ENCODE results near the gene KAZN. TPM values are rescaled to one million over a fixed set of nuclear protein-coding genes. Genes with fewer than 3 reads are reported as not detected.

The KAZN gene
- total RNA-seq, 4 donors from 2014 or later = 0.77 to 12.3 (median 4.9) TPM

DNA sequence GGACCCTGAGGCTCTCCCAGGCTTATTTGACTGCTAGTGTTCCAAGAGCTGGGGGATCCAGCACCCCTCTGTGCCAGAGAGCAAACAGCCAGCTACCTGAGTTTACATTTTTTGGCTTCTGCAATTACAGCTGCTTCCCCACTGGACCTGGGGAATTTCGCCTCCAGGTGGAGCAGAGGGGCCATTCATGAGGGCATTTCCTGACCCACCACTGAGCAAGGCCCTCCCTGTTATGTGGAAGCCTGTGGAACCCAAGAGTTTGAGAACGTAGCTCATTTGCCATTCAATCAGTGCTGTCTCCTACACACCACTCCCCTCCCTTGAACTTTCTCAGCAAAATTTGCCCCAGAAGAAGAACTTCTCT, 512.4 kb downstream of the KAZN start:
- Histone ChIP-seq H3K4me3 (no peak overlapping the region), H3K4me1 (no peaks in the 10 kb centered on the region), H3K36me3 (no peaks in the 10 kb centered on the region), H3K27ac (no peak overlapping the region), H3K27me3 (no peaks in the 10 kb centered on the region), H3K9me3 (no peaks in the 10 kb centered on the region)
- TF ChIP-seq POLR2A (IDR thresholded peaks at IDR 0.05) = no peak
- TF ChIP-seq, protein P1, sequence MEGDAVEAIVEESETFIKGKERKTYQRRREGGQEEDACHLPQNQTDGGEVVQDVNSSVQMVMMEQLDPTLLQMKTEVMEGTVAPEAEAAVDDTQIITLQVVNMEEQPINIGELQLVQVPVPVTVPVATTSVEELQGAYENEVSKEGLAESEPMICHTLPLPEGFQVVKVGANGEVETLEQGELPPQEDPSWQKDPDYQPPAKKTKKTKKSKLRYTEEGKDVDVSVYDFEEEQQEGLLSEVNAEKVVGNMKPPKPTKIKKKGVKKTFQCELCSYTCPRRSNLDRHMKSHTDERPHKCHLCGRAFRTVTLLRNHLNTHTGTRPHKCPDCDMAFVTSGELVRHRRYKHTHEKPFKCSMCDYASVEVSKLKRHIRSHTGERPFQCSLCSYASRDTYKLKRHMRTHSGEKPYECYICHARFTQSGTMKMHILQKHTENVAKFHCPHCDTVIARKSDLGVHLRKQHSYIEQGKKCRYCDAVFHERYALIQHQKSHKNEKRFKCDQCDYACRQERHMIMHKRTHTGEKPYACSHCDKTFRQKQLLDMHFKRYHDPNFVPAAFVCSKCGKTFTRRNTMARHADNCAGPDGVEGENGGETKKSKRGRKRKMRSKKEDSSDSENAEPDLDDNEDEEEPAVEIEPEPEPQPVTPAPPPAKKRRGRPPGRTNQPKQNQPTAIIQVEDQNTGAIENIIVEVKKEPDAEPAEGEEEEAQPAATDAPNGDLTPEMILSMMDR (IDR thresholded peaks at IDR 0.05) = no peak
- no peak for DNase-seq
- intact Hi-C loops (cut with DNase I; ENCODE audit: low total_unique reads) = no loop called here

DNA sequence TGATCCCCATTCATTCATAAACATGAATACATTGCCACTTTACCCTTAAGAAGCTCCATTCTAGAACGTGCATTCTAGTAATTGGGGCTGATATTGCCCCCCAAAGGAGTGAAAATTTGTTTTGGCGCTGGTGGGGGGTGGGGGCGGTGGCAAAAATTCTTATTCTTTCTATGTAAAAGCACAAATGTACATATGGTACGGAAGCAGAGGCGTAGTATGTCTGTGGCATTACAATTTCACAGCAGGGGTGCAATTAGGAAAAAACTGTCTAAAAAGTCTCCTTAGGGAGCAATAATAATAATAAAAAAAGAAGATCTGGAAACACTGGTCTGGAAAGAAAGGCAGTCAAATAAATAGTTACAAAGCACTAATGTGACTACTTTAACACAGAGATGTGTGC, 514.7 kb downstream of the KAZN start:
- H3K4me3 ChIP-seq = no peak overlapping the region
- TF ChIP-seq, protein P1 (IDR thresholded peaks at IDR 0.05) = no peak
- no peak for TF ChIP-seq POLR2A (IDR thresholded peaks at IDR 0.05)
- H3K9me3 ChIP-seq = no peaks in the 10 kb centered on the region
- no peaks in the 10 kb centered on the region for H3K36me3 ChIP-seq
- intact Hi-C loops (cut with DNase I; ENCODE audit: low total_unique reads) = no loop called here
- DNase-seq = no peak
- no peaks in the 10 kb centered on the region for H3K27me3 ChIP-seq
- no peaks in the 10 kb centered on the region for H3K4me1 ChIP-seq
- H3K27ac ChIP-seq = no peak overlapping the region

DNA sequence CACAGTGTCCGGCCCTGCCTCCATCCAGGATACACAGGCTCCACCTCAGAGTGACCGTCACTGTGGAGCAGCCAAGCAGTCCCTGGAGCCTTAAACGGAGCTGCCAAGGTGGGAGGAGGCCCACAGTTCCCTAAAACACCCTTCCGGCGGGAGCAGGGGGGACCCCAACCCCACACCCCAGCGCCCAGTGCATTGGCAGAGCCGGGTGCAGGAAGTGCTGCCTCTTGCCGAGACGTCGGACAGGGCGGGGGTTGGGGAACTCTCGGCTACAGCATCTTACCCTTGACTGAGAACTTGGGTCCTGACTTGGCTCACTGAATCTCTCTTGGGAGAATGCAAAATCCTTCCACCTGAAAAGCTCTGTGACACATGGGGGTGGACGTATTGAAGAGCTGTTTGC, 516.4 kb downstream of the KAZN start:
- Histone ChIP-seq H3K4me1 (no peaks in the 10 kb centered on the region), H3K36me3 (no peaks in the 10 kb centered on the region), H3K27ac (no peak overlapping the region), H3K4me3 (no peak overlapping the region), H3K27me3 (no peaks in the 10 kb centered on the region), H3K9me3 (no peaks in the 10 kb centered on the region)
- intact Hi-C loops (cut with DNase I; ENCODE audit: low total_unique reads) = no loop called here
- TF ChIP-seq, protein P1 (IDR thresholded peaks at IDR 0.05) = no peak
- no peak for TF ChIP-seq POLR2A (IDR thresholded peaks at IDR 0.05)
- DNase-seq = no peak

DNA sequence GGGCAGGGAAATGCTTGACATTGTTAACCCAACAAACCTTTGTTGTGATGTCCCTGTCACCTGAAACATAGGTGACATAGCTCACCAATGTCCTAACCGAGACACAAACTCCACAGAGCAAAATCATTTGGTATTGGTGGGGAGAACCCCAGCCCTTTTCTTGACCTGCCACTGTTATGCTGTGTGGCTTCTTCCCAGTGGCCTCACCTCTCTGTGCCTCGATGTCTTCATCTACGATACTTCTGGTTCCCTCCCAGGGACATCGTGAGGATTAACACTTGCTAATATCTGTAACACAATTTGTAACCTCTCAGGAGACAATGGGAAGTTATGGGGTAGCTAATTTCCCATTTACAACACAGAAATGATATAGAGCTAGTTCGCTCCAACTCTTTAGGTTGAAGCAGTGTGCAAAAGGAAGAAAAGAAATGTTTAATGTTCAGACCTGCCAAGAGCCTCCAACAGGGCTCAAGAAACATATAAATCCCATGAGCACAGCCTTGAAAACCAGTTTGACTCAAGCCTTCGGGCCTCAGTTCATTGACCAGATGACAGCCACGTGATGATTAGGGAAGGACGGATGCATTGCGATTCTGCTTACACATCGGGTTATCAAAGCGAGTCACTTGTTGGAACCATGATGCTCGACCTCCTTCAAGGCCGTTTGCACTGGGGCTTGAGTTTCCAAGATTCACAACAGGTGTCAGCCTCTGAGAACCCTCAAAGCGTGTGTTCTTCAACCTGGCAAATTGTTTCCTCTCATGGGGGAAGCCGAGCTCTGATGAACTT, 517.3 kb downstream of the KAZN start:
- H3K27ac ChIP-seq = no peak overlapping the region
- DNase-seq = no peak
- no peaks in the 10 kb centered on the region for H3K27me3 ChIP-seq
- H3K4me3 ChIP-seq = no peak overlapping the region
- intact Hi-C loops (cut with DNase I; ENCODE audit: low total_unique reads) = no loop called here
- TF ChIP-seq POLR2A (IDR thresholded peaks at IDR 0.05) = no peak
- TF ChIP-seq, protein P1 (IDR thresholded peaks at IDR 0.05) = no peak
- no peaks in the 10 kb centered on the region for H3K9me3 ChIP-seq
- no peaks in the 10 kb centered on the region for H3K4me1 ChIP-seq
- H3K36me3 ChIP-seq = no peaks in the 10 kb centered on the region

DNA sequence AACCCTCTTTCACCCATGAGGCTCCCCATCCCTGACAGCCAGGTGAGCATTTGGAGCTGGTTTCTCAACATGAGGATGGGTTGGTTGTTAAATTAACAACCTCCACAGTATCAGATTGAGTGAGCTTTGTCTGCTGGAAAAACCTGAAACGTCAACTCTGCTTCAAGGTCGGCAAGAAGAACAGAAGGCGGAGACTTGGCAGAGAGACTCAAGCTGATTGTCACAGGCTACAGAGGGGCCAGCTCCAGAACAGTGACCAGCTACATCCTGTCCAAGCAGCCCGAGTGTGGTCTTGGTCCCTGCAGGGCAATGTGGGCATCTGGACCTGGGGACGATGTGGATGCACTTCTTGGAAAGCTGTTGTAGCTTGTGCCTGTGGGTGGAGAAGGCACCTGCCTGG, 518.5 kb downstream of the KAZN start:
- intact Hi-C loops (cut with DNase I; ENCODE audit: low total_unique reads) = no loop called here
- no peak overlapping the region for H3K27ac ChIP-seq
- H3K9me3 ChIP-seq = no peaks in the 10 kb centered on the region
- no peaks in the 10 kb centered on the region for H3K27me3 ChIP-seq
- no peaks in the 10 kb centered on the region for H3K36me3 ChIP-seq
- H3K4me1 ChIP-seq = no peaks in the 10 kb centered on the region
- TF ChIP-seq POLR2A (IDR thresholded peaks at IDR 0.05) = no peak
- TF ChIP-seq, protein P1 (IDR thresholded peaks at IDR 0.05) = no peak
- no peak for DNase-seq
- no peak overlapping the region for H3K4me3 ChIP-seq
